HG03045 (cell line): ENCODE results near the gene LMBRD2.
A peak's percentile ranks its signal among the peaks of the same experiment; 100 is the strongest.
"Not testable (repeated sequence)": the region's sequence is repeated elsewhere in the genome, so short reads cannot be mapped to it uniquely, and the experiment has no call there.

Source experiments
- ATAC-seq: cut with Tn5 transposase; IDR thresholded peaks from one replicate; pipeline ENCODE4 v1.9.1; 2021; ENCODE audit warnings: mild to moderate bottlenecking, moderate library complexity; ENCODE audit not compliant: unreplicated experiment

Gene LMBRD2

GRCh38 chr5:36151434-36152323 lies at the start of gene LMBRD2, which contains the start of gene SKP2:
LMBRD2 (minus strand) TSS chr5:36151887; CDS start chr5:36143349, 8,538 bp downstream.
SKP2 (plus strand) TSS chr5:36152111; CDS start chr5:36152263, 152 bp downstream.
- ATAC-seq = peak; percentile 99

DNA sequence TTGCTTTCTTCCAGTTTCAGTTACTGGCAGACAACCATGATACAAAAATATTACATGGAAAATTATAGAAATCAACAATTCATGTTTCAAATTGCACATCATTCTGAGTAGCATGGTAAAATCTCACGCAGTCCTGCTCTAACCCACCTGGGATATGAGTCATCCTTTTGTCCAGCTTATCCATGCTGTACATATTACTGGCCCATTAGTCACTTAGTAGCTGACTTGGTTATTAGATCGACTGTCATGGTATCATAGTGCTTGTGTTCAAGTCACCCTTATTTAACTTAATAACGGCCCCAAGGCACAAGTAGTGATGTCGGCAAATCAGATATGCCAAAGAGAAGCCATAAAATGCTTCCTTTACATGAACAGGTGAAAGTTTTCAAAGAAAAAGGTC lies 48.8 kb upstream of the LMBRD2 start:
- ATAC-seq = no peak

GRCh38 chr5:36199620-36200019 lies 47.9 kb upstream of the LMBRD2 start:
- ATAC-seq = no peak

DNA sequence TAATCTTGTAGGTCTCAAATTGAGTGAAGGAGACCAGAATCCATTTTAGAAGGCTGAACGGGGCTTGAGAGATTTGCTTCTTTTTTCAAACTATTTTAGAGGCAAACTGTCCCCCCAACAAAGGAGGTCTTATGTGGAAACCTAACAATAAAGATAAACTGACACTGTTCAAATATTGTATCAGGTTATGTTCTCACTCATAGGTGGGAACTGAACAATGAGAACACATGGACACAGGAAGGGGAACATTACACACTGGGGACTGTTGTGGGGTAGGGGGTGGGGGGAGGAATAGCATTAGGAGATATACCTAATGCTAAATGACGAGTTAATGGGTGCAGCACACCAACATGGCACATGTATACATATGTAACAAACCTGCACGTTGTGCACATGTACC lies 47.1 kb upstream of the LMBRD2 start:
- ATAC-seq = not testable (repeated sequence)

DNA sequence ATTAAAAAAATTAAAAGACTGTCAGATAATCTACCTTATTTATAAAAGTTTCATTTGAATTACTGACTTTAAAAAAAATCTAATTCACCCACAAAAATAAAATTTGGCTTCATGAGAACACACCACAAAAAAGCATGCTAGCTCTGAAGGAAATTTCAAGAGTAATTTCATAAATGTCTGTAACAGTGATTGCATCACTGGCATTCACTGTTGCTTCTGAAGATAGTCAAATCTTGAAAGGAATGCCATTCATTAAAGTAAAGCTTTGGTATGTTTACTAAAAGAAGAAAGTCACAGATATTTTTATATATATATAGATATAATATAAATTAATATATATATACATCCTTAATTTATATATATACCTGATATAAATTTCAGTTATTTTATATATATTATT lies 46.6 kb upstream of the LMBRD2 start:
- ATAC-seq = no peak

DNA sequence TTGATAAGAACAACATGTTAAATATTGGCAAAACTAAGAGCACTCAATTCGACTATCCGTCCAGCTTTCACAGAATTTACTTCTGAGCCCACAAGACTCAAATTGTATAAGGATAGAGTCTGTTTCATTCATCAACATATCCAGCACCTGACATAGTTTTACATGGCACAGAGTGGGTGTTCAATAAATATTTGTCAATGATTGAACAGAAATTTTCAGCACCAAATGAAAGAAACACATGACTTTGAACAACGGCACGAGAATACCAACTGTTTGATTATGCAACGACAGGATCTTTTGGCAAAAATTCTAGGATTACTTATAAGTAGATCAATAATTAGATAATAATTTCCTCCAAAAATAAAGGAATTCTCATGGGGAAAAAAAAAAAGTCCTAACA lies 42.1 kb upstream of the LMBRD2 start:
- no peak for ATAC-seq

DNA sequence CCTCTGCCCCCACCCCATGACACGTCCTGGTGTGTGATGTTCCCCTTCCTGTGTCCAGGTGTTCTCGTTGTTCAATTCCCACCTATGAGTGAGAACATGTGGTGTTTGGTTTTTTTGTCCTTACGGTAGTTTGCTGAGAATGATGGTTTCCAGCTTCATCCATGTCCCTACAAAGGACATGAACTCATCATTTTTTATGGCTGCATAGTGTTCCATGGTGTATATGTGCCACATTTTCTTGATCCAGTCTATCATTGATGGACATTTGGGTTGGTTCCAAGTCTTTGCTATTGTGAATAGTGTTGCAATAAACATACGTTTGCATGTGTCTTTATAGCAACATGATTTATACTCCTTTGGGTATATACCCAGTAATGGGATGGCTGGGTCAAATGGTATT lies 32.7 kb upstream of the LMBRD2 start:
- ATAC-seq = not testable (repeated sequence)

GRCh38 chr5:36181774-36182173 lies 30.1 kb upstream of the LMBRD2 start:
- no peak for ATAC-seq

GRCh38 chr5:36180556-36181350 lies 29.1 kb upstream of the LMBRD2 start:
- no peak for ATAC-seq

GRCh38 chr5:36179950-36180349 lies 28.3 kb upstream of the LMBRD2 start:
- ATAC-seq = no peak

GRCh38 chr5:36178524-36178890 lies 26.8 kb upstream of the LMBRD2 start:
- ATAC-seq = no peak

DNA sequence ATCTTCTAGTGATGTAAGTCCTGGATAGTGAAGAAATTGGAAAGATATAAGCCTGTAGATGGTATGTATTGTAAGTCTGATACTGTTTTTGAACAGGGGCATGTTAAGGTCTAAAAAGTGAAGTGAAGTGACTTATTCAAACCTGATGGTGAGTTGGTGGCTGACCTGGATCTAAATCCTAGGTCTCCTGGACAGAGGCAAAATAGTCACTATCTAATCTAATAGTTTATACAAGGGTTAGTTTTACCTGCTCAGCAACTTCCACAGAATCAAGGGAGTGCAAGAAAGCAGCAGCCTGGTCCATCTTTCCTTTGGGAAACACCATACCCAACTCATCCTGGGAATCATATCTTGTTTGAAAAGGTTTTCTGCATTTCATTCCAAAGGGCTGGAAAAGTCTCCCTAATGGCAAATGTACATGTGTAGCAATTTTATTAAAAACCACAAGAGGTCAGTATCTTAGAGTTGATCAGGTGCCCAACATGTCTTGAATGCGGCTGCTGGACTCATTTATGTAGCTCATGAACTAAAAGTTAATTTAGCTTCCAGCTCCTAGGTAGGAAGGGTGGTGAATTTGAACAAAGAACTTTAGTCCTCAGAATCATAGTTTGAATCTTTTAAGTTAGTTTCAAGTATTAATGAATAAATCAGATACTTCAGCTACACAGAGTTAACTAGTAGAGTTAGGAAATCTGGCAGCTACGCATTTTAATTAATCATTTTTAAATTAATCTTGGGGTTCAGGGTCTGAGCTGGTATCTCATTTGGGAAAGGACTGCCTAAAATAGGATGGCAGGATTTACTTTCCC lies 26.2 kb upstream of the LMBRD2 start:
- no peak for ATAC-seq

- peak; percentile 93 for ATAC-seq
Measured at GRCh38 chr5:36177154-36177553, 25.5 kb upstream of the LMBRD2 start.

GRCh38 chr5:36175043-36175442 lies 23.4 kb upstream of the LMBRD2 start:
- no peak for ATAC-seq

DNA sequence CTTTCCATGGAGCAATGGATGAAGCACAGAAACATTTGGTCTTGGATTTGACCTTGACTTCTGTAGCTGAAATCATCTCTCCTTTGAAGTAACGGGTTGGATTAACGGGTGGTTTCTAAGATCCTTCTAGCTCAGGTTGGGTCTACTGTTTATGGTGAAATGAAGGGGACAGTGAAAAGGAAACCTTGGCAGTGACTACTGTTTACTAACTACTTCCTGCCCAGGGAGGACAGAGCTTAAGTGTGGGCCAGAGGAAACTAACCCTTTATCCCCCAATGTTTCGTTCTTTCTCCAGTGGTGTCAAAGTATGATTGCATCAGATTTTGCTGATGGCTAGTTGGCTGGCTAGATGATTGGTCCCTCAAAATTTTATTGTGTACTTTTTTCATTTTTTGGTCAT lies 22.4 kb upstream of the LMBRD2 start:
- ATAC-seq = no peak

DNA sequence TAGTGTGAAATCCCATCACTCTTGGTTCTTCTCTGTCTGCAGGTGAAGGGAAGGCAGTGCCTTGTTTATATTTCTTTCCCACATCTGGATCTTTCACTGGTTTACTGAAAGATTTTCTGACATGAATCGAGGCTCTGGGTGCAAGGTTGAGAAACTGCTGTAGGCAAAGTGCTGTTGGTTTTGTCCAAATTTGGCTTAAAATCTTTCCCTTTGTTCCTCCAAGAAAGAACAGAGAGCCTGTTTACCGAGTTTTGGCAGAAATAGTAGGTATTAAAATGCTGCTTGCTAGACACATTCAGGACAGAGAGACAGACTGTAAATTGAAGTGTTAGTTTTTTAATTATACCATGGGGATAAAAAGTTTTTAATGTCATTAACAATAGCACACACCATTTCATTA lies 21.7 kb upstream of the LMBRD2 start:
- no peak for ATAC-seq

- ATAC-seq = no peak
Measured at GRCh38 chr5:36172599-36172998, 20.9 kb upstream of the LMBRD2 start.

DNA sequence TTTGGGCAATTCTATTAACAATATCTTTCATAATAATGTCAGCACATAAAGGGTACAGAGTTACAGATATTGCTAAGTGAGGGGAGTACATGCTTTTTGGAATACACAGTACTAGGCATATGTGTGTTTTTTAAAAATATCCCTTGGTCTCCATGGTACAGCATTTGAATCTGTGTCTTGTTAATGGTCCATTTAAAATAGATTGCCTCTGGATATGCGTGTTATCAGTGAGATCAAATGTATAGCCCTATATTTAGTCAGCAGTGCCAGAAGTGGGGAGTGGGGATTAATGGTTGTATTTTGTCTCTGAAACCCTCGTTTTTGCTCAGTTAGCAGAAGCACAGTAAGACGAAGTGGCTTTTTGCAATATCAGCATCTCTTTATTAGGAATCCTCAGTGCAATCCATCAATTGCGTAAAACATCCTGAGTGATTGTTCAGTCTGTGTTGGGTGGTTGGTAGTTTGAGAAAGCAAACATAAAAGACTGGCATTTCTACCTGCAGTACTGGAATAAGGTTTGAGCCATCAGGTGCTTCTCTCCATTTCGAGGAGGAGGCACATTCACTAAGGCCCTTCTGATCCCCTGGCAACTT lies 19.2 kb upstream of the LMBRD2 start:
- ATAC-seq = no peak

GRCh38 chr5:36168737-36169136 lies 17.1 kb upstream of the LMBRD2 start:
- ATAC-seq = no peak

DNA sequence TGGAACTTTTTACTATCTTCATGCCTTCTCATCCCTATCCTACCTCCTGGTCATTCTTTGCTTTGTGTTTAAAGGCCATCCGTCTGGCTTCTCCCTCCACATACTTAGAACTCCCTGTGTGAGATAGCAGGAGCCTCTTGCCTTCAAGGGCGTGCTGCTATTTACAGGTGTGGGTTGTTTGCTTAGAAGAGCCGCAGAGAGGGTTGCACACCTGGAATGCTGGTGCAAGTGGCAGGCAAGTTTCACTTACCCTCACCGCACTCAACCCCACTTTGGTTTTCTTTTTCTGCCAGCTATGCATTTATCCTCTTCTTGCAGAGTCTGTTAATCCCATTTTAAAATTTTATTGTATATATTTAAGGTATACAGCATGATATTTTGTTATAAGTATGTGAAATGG lies 12.8 kb upstream of the LMBRD2 start:
- ATAC-seq = no peak
